Measurements from ENCODE around the gene KCNG3.

- TF ChIP-seq CTCF (IDR thresholded peaks at IDR 0.05) (no peak), POLR2AphosphoS5 (IDR thresholded peaks at IDR 0.05; ENCODE audit: low read depth, low read length) (no peak)
Measured at GRCh38 chr2:42519624-42520023, 25.8 kb upstream of the KCNG3 start.
